ENCODE measurements around the gene ENPP4.

GRCh38 chr6:46134216-46134615, 4.4 kb downstream of the ENPP4 start:
- no peak for TF ChIP-seq CTCF (IDR thresholded peaks at IDR 0.05)
- no peak for TF ChIP-seq POLR2A (IDR thresholded peaks at IDR 0.05)

All from adrenal gland (tissue), 5 donors.